ENCODE data around the gene RETN.

DNA sequence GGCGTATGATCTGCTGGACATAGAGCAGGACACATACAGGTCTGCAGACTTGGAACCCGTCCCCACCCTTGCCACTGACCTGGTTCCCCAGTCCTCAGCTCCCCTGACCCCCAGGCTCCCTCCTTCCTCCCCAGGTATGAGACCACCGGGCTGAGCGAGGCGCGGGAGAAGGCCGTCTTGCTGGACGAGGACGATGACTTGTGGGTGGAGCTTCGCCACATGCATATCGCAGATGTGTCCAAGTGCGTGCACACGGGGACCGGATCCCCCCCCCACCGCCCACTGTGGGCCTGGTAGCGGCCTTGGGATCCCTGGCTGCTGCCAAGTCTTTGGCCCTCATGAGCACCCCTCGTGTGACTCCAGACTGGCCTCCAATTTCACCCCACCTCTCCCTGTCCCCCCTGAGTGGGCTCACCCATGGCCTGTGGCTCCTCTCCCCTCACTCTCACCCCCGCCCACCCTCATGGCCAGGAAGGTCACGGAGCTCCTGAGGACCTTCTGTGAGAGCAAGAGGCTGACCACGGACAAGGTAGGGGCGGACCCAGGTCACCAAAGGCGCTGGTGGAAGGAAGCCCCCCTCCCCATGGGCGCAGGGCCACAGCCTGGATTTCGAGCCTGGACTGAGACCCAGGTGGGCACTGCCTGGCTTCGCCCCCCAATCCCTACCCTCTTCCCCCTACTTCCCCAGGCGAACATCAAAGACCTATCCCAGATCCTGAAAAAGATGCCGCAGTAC, 26.4 kb upstream of the RETN start:
- TF ChIP-seq, protein P1, sequence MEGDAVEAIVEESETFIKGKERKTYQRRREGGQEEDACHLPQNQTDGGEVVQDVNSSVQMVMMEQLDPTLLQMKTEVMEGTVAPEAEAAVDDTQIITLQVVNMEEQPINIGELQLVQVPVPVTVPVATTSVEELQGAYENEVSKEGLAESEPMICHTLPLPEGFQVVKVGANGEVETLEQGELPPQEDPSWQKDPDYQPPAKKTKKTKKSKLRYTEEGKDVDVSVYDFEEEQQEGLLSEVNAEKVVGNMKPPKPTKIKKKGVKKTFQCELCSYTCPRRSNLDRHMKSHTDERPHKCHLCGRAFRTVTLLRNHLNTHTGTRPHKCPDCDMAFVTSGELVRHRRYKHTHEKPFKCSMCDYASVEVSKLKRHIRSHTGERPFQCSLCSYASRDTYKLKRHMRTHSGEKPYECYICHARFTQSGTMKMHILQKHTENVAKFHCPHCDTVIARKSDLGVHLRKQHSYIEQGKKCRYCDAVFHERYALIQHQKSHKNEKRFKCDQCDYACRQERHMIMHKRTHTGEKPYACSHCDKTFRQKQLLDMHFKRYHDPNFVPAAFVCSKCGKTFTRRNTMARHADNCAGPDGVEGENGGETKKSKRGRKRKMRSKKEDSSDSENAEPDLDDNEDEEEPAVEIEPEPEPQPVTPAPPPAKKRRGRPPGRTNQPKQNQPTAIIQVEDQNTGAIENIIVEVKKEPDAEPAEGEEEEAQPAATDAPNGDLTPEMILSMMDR (IDR thresholded peaks at IDR 0.05; ENCODE audit: low read length): no peak
- no peak for TF ChIP-seq EZH2 (optimal IDR thresholded peaks at IDR 0.05; ENCODE audit: low read depth, low read length)

Data from MM.1S (cell line).